GM12864 (cell line): ENCODE measurements around the gene NAT9.

Experiments used
- DNase-seq: peaks from one replicate; pipeline ENCODE4 v3.0.0-alpha.2; 2011; ENCODE audit warnings: low read depth
- H3K4me3 ChIP-seq: 2 replicates; pipeline ENCODE4 v1.5.1; 2011; ENCODE audit warnings: mild to moderate bottlenecking, low read depth, low read length, control low read depth
- TF ChIP-seq, protein P1 (sequence below): IDR thresholded peaks from 2 replicates; pipeline ENCODE4 v1.5.1; 2011; ENCODE audit warnings: low read depth, mild to moderate bottlenecking, moderate library complexity, low read length, control low read depth, inconsistent platforms; ENCODE audit errors: missing control alignments

Gene NAT9

DNA sequence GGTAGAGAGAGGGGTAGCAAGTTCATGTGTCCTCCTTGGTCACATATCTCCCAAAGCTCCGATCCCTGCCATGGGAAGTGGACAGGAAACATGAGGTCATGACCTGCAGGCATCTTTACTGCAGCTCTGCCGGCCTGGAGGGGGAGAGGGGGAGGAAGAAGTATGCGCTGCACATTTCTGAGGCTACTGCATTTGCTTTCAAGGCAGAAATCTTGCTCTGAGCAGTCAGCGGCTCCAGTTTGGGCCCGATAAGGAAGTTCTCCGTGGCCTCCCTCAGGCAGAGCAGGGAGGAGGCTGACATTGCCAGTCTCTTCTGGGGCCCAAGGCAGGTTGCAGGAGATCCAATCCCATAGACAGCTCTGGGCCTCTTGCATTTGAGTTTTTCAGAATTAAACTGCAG lies 29.2 kb downstream of the NAT9 start:
- no peak for DNase-seq
- no peak overlapping the region for H3K4me3 ChIP-seq
- TF ChIP-seq, protein P1, sequence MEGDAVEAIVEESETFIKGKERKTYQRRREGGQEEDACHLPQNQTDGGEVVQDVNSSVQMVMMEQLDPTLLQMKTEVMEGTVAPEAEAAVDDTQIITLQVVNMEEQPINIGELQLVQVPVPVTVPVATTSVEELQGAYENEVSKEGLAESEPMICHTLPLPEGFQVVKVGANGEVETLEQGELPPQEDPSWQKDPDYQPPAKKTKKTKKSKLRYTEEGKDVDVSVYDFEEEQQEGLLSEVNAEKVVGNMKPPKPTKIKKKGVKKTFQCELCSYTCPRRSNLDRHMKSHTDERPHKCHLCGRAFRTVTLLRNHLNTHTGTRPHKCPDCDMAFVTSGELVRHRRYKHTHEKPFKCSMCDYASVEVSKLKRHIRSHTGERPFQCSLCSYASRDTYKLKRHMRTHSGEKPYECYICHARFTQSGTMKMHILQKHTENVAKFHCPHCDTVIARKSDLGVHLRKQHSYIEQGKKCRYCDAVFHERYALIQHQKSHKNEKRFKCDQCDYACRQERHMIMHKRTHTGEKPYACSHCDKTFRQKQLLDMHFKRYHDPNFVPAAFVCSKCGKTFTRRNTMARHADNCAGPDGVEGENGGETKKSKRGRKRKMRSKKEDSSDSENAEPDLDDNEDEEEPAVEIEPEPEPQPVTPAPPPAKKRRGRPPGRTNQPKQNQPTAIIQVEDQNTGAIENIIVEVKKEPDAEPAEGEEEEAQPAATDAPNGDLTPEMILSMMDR: no peak

DNA sequence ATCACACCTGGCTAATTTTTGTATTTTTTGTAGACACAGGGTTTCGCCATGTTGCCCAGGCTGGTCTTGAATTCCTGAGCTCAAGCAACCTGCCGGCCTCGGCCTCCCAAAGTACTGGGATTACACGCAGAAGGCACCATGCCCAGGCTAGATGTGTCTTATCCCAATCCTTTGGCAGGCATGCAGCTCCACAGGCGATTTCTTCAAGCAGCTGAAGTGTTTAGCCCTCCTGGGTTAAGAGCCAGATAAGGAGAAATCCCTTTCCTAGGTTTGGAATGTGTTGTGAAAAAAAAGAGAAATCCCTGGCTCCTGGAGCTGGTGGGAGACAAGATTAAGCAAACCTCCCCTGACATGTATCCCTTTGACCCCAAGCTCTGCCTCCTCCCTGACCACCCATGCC lies 29.8 kb downstream of the NAT9 start:
- no peak for DNase-seq
- H3K4me3 ChIP-seq: no peak overlapping the region
- TF ChIP-seq, protein P1: no peak

DNA sequence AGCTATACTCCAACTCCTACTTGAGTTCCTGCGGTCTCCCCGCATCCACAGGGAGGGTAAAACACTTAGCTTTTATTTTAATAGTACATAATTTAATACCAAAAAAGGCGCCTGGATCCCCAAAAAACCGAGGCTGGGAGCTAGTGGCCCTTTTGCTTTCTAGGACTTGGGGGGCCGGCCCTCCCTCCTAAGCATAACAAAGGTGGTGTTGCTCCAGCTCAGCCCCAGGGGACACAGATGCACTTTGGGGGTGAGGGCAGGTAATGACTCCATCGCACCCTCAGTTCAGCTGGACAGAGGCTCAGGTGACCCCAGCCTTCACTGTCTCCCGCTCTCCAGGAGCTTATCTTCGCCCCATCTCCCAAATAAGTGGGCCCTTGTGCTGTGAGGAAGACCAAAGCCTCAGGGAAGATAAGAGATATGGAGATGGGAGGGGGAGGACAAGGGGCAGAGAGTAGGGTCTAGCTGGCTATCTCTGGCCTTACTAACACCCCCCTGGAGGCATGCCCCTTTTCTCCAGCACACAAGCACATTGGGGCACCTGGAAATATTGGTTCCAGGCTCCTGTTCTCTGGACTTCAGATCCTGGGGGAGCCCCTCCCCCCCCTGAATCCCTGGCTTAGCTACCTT lies 30.5 kb downstream of the NAT9 start:
- no peak for DNase-seq
- no peak overlapping the region for H3K4me3 ChIP-seq
- TF ChIP-seq, protein P1: no peak

DNA sequence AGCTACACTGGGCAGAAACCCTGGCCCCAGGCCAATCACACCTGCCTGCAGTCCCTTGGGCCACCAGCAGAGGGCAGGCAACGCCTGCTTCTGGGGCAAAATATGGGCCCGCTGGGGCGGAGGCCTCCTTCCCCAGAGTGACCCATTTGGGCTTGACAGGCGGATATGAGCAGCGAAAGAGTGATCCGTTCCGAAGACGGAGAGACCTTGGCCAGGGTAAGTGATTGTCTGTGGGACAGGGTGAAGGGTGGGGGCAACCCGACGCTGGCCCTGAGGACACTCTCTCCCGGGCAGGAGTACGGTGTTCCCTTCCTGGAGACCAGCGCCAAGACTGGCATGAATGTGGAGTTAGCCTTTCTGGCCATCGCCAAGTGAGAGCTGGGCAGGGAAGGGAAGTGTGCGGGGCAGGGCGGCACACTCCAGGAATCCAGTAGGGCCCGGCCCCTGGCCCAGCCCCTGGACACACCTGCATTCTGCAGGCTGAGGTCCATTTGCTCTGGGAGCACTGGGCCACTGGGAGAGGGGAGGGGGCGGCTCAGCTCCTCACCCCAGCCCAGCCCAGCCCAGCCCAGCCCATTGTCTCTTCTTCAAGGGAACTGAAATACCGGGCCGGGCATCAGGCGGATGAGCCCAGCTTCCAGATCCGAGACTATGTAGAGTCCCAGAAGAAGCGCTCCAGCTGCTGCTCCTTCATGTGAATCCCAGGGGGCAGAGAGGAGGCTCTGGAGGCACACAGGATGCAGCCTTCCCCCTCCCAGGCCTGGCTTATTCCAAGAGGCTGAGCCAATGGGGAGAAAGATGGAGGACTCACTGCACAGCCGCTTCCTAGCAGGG lies 31.2 kb downstream of the NAT9 start:
- no peak for DNase-seq
- H3K4me3 ChIP-seq: no peak overlapping the region
- TF ChIP-seq, protein P1: peak; percentile 100

DNA sequence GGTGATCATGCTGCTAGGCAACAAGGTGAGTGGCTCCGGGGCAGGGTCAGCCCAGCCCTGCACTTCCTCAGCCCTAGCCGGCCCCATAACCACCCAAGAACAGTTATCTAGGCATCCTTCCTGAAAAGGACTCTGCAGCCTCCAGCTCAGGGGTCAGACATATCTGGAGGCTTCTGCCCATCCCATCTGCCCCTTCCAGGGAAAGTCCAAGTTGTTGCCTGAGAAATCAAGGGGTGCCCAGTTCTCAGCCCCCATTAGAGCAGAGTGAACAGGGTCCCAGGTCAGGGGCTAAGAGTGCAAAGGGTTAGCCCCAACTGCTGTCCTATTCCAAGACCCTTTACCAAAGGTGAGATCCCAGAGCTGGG lies 31.8 kb downstream of the NAT9 start:
- no peak overlapping the region for H3K4me3 ChIP-seq
- TF ChIP-seq, protein P1: no peak
- no peak for DNase-seq

DNA sequence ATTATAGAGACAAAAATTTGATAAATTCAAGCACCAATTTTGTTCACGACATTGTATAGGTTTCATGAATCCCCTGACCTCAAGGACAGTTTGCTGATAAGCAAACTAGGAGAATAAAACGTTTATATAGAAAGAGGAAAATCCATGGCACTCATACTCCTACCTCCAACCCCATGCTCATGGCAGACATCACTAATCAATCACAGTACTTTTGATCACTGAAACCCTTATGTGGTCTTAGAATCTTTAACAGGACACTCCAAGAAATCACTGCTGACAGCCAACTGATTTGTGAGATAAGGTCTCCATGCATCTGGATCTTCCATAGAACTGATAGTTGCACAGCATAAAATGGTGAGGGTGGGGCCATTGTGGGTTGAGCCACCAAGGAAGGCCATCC lies 32.4 kb downstream of the NAT9 start:
- DNase-seq: no peak
- no peak overlapping the region for H3K4me3 ChIP-seq
- TF ChIP-seq, protein P1: no peak

DNA sequence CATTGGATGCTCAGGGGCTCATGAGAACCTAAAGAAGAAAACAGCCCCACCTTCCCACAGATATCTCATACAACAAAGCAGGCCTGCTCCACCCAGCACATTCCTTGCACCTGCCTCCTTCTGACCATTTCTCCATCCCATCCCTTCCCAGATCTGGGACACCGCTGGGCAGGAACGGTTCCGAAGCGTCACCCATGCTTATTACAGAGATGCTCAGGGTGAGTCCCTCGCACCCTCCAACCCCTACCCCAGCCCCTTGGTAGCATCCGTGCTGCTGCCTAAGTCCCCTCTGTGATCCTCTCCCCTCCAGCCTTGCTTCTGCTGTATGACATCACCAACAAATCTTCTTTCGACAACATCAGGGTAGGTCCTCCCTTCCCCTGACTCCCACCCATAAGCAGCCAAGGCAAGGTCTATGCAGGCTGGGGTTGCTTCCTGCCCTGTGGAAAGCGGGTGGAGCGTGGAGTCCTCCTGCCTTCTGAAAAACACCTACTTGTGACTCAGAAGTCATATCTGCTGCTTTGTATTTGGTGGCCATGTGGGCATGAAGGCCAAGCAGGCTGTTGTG lies 33.1 kb downstream of the NAT9 start:
- H3K4me3 ChIP-seq: no peak overlapping the region
- DNase-seq: no peak
- TF ChIP-seq, protein P1: no peak
